SK-N-SH treated with all-trans-retinoic acid at 6 μM for 48 hours (cell line): ENCODE data around the gene CNN2.

Experiments used
- RARB ChIP-seq: fragments of 250-450 bp; sonication (Bioruptor Pico); IDR thresholded peaks from 2 replicates; pipeline ENCODE4 v1.8.0; 2021; ENCODE audit warnings: mild to moderate bottlenecking, moderate library complexity
- ZC3H10 ChIP-seq: fragments of 250-450 bp; sonication (Bioruptor Pico); IDR thresholded peaks from 2 replicates; pipeline ENCODE4 v1.5.1; 2021; ENCODE audit warnings: mild to moderate bottlenecking, moderate library complexity
- ZNF565 ChIP-seq: fragments of 450-650 bp; formaldehyde crosslinking; conservative IDR thresholded peaks from 2 replicates; pipeline ENCODE4 v1.5.0; 2020; ENCODE audit warnings: low read depth, mild to moderate bottlenecking, moderate library complexity
- ZNF8 ChIP-seq: fragments of 450-650 bp; formaldehyde crosslinking; IDR thresholded peaks from 2 replicates; pipeline ENCODE4 v1.5.0; 2020; ENCODE audit warnings: mild to moderate bottlenecking, moderate library complexity
- TF ChIP-seq, protein P1 (sequence below): fragments of 250-450 bp; sonication (Bioruptor Pico); IDR thresholded peaks from 2 replicates; pipeline ENCODE4 v1.5.1; 2020; ENCODE audit warnings: low read depth, mild to moderate bottlenecking, moderate library complexity

DNA sequence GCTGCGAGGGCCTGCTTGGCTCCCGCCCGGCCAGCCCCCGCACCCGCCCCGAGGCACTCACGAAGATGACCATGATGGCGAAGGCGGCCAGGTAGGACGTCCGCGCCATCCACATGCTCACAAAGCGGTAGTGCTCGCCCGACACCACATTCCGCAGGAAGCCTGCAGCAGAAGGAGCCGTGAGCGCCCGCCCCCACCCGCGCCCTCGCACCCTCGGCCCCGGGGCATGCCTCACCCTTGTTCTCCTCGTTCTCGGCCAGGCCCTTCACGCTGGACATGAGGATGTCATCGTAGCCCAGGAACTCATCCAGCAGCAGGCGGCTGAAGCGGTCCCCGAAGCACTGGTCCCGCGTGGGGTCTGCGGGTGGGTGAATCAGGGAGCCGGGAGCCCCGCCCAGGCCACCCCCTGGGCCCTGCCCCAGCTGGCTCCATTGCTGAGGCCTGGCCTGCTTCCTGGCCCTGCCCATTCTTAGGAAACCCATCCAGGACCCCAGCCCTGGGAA lies 14.5 kb upstream of the CNN2 start:
- TF ChIP-seq RARB (CRISPR knock-in tag) (no peak), ZC3H10 (CRISPR knock-in tag) (no peak), ZNF8 (CRISPR knock-in tag) (no peak), ZNF565 (no peak)
- TF ChIP-seq, protein P1, sequence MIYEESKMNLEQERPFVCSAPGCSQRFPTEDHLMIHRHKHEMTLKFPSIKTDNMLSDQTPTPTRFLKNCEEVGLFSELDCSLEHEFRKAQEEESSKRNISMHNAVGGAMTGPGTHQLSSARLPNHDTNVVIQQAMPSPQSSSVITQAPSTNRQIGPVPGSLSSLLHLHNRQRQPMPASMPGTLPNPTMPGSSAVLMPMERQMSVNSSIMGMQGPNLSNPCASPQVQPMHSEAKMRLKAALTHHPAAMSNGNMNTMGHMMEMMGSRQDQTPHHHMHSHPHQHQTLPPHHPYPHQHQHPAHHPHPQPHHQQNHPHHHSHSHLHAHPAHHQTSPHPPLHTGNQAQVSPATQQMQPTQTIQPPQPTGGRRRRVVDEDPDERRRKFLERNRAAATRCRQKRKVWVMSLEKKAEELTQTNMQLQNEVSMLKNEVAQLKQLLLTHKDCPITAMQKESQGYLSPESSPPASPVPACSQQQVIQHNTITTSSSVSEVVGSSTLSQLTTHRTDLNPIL (CRISPR knock-in tag), result no peak
